GM19240 (cell line): ENCODE results near the gene PVALB.

ENCODE experiments used
- DNase-seq: peaks from one replicate; pipeline ENCODE4 v3.0.0; 2011; ENCODE audit warnings: low spot score; ENCODE audit not compliant: insufficient read length

The PVALB gene, protein sequence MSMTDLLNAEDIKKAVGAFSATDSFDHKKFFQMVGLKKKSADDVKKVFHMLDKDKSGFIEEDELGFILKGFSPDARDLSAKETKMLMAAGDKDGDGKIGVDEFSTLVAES

DNA sequence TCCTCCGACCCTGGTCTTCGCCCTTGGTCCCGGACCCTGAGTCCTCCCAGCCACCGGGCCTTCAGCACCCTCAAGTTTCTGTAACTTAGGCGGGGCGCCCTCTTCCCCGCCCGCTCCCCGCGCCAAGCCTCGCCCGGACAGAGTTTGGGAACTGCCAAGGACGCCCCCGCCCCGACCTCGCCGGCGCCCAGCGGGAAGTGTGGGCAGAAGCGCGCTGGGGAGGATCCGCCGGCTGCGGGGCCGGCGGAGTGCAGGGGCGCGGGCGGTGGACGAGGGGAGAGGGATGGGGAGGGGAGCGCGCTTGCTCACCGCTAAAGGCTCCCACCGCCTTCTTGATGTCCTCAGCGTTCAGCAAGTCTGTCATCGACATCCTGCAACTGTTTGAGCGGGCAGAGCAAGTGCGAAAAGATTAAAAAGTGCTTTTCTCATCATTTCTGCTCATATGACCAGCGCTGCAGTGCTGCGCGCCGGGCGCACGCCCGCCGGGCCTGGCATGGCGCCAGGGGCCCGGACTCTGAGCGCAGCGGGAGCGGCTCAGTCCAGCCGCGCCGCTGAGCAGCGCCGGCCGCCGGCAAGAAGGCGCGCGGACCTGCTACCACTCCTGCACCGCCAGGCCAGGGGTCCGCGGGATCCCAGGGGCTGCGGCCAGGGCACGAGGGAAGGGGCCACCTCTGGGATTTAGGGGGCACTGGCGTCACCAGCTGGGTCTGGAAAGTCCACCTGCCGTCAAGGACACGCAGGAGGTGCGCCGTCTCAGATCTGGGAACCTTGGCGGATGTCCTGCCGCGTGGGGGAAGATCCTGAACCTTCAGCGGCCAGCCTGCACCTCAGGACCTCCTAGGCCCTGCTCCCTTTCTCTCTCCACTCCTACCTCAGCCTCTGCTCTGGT, at the start of gene PVALB:
PVALB (minus strand) TSS at position 400 of the 889 bp plus-strand sequence; CDS start at position 370, 30 bp downstream.
- DNase-seq = no peak

DNA sequence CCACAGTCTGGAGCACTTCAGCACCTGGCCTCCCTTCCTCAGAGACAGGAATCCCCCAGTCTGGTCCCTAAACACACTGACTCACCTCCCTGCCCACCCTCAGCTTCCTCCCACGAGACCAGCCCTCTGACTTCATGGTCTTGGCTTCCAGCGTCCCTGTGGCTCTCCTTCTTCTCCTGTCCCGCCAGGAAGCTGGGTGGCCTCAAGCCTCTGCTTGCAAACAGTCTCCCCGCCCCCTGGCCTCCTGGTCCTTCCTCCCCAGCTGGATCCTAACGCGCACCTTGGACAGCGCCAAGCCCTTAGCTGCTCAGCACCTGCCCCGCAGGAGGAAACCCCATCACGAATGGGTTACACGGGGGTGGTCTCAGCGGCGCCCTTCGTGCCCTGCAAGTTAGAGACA, 48.5 kb upstream of the PVALB start:
- DNase-seq = no peak

DNA sequence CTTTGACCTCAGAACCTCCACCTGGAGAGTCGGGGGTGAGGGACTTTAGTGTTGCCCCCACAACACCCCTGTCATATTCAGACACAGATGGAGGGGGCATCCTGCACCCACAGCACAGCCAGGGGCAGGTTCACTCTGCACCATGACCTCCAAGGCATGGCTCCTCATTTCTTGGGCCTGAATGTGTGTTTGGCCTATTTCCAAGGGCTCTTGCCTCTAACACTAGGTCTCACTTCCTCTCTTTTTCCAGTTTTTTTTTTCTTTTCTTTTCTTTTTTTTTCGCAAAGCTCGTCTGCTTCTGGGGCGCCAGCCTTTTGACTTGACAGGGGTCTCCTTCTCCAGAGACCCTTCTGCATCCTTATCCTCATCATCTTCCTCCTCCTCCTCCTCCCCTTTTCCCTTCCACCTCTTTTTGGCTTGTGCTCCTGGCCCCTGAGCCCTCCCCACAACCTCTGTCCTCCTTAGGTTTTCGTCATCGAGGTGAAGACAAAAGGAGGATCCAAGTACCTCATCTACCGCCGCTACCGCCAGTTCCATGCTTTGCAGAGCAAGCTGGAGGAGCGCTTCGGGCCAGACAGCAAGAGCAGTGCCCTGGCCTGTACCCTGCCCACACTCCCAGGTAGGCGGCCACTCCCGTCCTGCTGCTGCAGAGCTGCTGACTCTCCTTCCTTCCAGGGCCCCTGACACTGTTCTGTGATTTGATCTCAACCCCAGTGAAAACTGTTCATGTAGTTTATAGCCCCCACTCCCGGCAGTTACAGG, 47.8 kb upstream of the PVALB start:
- DNase-seq = no peak

DNA sequence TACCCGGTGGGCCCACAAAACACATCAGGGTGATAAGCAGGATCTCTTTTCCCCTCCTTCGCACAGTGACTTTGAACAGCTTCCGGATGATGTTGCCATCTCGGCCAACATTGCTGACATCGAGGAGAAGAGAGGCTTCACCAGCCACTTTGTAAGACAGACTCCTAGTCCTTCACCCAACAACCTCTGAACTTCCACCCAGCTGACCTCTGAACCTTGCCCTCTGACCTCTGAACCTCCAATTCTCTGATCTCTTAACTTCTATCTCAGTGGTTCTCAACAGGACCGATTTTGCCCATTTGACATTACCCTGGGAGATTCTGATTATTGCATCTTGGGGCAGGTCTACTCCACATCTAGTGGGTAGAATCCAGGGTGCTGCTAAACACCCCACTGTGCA, 47.1 kb upstream of the PVALB start:
- DNase-seq = no peak

DNA sequence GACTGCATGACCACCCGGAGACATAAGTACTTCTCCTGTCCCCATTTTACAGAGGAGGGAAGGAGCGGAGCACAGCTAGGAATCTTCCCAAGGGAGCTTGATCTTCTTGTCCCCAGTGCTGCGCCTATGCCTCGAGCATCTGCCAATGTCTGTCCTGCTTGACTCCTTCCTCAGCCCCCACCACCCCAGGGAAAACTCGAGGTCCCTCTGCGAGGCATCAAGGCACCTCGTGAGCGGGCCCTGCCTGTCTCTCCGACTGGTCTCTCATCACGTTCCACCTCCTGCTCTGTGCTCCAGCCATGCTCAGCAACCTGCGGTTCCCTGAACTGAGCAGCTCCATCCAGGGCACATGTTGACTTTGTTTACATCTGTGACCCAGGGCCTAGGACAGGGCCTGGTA, 46.4 kb upstream of the PVALB start:
- DNase-seq = no peak

DNA sequence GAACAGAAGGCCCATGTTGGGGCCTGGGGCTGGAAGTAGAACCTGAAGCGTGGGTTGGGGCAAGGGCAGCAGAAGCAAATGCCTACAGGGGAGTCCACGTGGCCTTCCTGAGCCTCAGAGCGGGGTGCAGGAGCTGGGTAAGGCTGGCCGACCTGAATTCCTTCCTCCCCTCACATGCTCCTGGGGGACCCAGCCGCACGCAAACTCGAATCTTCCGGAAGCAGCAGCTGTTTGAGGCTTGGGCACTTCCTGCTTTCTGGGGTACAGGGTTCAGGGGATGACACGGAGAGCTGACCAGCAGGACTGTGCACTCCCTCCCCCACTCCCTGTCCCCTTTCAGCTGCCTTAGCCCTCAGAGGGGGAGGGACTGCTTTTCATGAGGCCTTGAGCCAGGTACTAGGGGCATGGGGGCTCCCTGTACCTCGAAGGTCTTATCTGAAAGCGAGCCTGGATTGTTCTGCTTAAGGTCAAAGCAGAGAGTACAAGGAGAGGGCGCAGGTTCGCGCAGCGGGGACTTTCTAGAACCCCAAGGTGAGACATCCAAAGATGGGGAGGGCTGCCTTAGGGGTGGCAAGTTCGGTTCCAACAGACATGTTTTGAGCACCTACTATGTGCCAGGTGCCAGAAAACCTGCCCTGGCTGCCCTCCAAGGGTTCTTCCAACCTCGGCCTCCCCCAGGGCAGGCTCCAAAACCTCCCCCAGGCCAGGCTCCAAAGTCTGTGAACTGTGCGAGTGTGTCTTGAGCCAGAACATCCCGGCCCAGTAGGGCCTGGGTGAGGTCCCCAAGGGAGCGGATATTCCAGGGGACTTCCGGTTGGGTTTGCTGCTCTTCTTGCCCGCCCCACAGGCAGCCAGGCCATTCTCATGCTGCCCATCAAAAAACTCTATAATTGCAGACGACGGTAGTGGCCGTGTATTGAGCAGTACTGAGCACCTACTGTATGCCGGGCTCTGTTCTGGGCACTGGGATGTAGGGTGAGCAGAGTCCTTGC, 45.7 kb upstream of the PVALB start:
- DNase-seq = peak; percentile 37

DNA sequence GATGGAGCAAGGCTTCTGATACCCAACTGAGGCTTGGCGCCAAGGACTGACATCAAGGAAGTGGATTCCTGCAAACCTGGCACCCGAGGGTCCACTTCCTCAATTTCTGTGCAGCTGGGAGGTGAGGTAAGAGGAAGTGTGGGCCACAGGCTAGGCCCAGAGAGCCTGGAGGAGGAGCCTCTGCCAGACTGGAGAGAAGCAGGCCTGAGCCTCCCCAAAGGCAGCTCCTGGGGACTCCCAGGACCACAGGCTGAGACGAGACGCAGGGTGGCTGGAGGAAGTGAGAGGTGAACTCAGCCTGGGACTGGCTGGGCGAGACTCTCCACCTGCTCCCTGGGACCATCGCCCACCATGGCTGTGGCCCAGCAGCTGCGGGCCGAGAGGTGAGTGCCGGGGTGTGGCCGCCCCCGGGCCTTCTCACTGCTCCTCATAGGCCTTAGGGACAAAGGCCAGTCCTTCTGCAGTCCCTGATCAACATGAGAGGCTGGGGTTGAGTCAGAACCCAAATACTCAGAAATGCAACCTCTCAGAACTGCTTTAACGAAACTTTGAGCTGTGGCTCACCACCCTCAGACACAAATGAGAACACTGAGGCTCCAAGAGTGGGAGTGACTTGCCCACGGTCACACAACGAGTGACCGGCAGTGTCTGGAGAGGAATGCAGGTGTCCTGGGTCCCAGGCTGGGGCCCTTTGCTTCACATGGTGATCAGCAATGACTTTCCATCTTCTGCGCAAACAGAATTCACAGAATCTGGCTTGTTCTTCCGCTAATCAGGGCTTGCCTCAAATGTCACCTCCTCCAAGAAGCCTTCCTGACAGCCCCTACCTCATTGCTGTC, 44.2 kb upstream of the PVALB start, which contains the start of gene NCF4:
NCF4 (plus strand) TSS at position 186 of the 839 bp plus-strand sequence; CDS start at position 352, 166 bp downstream.
- DNase-seq = peak; percentile 87

DNA sequence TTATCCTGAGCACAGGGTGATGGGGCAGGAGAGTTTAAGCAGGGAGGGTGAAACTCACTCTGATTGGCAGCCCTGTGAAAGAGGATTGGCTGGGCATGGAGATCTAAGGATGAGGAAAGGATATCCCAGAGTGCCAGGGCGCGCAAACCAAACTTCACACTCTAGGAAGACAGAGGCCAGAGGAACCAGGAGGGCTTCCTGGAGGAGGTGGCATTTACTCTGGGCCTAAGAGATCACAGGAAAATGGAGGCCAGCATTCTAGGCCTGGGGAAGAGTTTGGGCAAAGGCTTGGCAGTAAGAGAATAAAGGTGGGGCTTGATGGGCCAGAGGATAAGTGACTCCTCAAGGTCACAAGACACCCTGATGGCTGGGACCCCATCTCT, 43.6 kb upstream of the PVALB start:
- DNase-seq = no peak

DNA sequence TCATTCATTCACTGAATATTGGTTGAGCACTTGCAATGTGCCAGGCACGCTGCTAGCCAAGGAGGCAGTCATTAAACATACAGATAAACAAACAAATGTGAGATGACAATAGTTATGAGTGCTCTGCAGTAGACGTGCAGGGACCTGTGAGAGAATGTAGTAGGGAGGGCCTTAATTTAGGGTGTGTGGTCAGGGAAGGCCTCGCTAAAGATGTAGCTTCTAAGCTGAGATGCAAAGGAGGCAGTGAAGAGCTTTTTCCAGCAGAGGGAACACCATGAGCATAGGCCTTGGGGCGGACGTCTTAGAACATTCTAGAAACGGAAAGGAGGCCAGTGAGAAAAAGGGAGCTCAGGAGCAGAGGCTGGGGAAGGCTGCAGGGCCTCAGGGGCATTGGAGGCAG, 43.2 kb upstream of the PVALB start:
- no peak for DNase-seq

DNA sequence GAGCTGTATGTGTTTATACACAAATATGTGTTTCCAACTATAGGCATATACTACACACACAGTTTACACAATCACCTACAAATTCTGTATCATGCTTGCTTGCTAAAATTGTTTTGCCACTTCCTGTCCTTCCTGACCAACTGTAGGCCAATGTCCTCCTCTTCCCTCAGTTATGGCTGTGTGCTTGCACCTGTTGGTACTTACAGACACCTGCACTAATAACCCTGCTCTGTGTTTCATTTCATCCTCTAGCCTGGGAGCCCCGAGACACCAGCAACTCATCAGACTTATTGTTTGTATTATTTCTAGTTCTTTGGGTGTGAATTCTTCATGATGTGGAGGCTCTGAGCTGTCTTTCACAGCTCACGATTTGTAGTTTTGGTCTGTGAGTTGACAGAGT, 42.1 kb upstream of the PVALB start:
- DNase-seq = no peak

DNA sequence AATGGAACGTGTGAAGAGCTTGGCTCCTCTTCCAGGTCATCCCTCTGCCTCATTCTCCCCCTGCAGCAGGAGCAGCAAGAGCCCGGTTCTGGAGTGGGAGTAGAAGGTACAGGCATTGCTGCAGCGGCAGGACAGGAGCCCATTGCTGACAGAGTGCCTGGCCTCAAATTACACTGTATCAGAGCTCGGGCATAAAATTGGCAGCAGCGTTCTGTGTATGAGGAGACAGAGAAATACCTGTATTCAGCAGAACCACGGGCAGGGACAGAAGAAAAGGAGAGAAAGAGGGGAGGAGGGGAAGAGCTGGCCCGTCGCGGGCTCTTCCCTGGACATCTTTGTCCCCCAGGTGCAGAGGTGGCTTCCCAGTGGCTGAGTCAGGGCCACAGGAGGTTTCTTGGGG, 41.3 kb upstream of the PVALB start:
- DNase-seq = no peak

DNA sequence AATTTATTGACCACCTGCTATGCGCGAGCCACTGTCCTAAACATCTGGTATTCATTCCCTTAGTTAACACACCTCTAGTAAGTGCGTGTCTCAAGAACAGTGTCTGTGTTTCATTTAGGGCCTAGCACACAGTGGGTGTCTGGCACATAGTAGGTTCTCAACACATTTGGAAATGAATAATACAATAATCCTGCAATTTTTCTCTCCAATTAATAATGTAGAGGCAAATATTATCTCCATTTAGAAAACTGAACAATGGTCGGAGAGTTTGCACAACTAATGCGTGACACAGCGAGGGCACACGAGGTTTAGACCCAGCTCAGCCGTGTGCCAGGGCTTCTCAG, 39.9 kb upstream of the PVALB start:
- DNase-seq = no peak

DNA sequence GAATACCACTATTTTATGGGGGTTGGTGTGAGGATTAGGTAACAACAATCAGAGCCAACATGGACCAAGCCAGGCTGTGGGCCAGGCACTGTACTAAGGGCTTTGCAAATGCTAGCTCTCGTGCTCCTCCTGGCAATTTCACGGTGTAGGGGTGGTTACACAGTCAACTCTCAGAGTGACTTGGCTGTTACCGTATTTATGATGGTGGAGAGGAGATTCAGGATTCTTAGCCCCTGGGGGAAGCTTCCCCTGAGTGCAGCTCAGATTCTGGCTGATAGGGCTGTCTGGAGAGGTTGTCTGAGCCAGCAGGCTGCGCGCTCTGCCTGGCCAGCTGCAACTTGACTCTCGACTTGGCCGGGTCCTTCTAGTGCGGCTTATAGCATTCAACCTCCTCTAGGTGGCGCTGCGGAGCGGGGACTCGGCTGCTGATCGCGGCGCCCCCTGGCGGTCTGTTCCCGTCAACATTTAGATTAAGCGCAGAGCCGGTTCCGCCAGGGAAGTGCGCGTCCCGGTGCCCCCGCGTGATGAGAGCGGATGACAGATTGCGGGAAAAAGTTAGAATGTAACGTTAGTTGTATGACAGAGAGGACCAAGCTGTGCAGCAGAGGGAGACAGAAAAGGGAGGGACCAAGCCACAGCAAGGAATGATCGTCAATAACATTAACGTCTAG, 39.4 kb upstream of the PVALB start:
- peak; percentile 45 for DNase-seq

DNA sequence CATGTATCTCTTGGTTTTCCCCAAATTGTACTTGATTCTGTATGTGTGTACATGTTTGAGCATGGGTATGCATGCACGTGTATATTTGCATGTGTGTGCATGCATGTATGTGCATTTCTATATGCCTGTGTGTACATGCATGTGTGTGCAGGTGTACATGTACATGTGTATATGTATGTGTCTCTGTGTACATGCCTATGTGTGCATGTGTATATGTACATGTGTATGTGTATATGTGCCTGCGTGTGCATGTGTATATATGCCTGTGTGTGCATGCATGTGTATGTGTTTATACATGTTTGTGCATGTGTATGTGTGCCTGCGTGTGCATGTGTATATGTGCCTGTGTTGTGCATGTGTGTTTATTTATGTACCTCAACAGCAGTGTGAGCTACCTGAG, 38.6 kb upstream of the PVALB start:
- DNase-seq = no peak

DNA sequence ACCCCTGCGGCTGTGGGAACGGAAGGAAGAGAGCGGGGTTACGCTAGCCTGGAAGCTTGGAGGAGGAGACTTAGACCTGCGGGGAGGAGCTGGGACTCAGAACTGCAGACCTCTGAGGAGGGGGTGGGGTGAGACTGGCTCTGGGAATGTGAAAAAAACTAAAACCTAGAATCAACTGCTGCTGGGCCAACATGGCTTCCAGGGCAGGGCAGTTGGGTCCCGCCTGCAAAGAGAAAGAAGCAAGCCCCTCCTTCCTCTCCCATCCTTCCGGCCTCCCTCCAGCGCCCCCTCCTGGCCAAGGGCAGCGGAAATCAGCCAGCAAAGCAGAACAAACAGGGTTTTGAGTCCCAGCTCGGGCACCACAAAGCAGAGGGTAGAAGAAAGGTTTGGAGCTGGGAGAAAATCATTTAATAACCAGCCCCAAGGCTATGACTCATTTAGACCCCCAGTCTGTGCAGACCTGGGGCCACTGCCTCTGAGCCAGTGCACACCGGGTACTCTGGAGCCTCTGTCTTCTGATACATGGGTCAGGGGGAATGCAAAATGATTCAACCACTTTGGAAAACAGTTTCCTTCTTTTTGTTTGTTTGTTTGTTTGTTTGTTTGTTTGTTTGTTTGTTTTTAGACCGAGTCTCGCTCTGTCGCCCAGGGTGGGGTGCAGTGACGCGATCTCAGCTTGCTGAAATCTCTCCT, 36.7 kb upstream of the PVALB start:
- peak; percentile 76 for DNase-seq

DNA sequence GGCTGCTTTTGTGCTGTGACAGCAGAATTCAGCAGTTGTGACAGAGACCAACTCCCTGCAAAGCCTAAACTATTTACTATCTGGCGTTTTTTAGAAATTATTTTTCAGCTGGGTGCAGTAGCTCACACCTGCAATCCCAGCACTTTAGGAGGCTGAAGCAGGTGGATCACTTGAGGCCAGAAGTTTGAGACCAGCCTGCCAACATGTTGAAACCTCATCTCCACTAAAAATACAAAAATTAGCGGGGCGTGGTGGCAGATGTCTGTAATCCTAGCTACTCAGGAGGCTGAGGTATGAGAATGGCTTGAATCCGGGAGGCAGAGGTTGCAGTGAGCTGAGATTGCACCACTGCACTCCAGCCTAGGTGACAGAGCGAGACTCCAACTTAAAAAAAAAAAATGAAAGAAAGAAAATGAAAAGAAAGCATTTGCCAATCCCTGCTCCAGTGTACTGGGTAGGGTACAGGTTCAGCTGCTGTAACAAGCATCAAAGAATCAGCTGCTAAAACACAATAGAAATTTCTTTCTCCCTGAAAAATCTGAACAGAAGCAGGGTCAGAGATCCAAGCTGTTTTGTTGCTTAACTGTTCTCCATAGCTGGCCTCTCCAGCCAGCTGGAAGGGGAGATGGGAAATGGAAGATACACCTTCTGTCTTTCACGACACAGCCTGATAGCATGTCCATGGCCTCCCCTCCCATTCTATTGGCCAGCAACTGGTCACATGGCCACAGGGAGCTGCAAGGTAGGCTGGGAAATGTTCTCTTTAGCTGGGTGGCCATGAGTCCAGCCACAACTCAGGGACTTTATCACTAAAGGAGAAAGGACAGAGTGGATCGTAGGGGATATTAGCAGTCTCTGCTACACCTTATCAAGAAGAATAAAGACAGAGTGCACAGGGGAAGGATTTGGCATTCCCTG, 35.5 kb upstream of the PVALB start:
- DNase-seq = no peak

DNA sequence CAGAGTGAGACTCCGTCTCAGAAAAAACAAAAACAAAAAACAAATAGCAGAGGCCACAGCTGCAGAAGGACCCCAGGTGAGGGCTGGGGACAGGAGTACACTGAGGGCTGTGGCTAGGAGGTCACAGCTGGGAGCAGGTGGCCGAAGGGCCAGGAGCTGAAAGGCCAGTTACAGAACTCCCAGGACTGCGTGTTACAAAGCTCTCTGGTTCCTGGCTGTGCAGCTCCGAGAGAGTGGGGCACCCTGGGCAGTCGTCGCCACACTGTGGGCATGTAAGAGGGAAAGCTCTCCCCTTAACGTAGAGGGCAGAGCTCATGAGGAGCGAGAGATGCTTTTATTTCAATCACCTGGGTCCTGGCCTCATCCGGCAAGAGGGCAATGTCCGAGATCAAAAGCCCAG, 33.8 kb upstream of the PVALB start:
- no peak for DNase-seq

DNA sequence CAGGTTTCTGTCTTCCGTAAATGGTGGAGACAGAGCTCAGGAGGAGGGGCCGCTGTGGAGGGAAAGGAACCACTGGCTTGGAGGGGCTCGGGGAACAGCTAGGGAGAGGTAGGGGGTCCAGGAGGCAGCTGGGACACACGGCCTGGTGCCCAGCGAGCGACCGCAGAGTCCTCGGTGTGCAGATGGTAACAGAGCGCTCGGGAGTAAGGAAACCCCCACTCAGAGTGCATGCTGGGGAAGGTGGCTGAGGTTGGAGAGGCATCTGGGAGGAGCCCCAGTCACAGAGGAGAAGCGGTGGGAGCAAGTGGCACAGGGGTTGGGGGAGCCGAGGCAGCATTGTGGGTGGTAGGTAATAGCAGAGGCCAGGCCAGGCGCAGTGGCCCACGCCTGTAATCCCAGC, 33.2 kb upstream of the PVALB start:
- DNase-seq = no peak
